Mesenchymal stem cell (in vitro differentiated cells and primary cell): ENCODE measurements around the gene SULT1A2.
"Not testable (repeated sequence)": the region's sequence is repeated elsewhere in the genome, so short reads cannot be mapped to it uniquely, and the experiment has no call there.

Experiments
- DNase-seq: peaks from one replicate; pipeline ENCODE4 v3.0.0-alpha.2; 2013
- H2AFZ ChIP-seq: one replicate; pipeline ENCODE4 v1.6.1; 2013; ENCODE audit warnings: low read depth, mild to moderate bottlenecking, control low read depth, inconsistent platforms, low read length, moderate library complexity
- H2AK5ac ChIP-seq: 2 replicates; pipeline ENCODE4 v1.6.1; 2013; ENCODE audit warnings: low read length, moderate library complexity, mild to moderate bottlenecking, inconsistent platforms; ENCODE audit not compliant: severe bottlenecking
- H2BK120ac ChIP-seq: one replicate; pipeline ENCODE4 v1.6.1; 2013; ENCODE audit warnings: low read depth, mild to moderate bottlenecking, inconsistent platforms, low read length, moderate library complexity
- H2BK12ac ChIP-seq, 2 experiments: one replicate each; pipeline ENCODE4 v1.6.1; 2013; ENCODE audit warnings: inconsistent platforms in 2 of 2, low read length in 2 of 2, mild to moderate bottlenecking in 2 of 2, moderate library complexity in 2 of 2, control low read depth in 1 of 2
- H2BK15ac ChIP-seq: one replicate; pipeline ENCODE4 v1.6.1; 2013; ENCODE audit warnings: mild to moderate bottlenecking, low read depth, inconsistent platforms; ENCODE audit not compliant: poor library complexity, severe bottlenecking
- H2BK5ac ChIP-seq: 2 replicates; pipeline ENCODE4 v1.6.1; 2013; ENCODE audit warnings: low read depth, mild to moderate bottlenecking, low read length, control low read depth, inconsistent platforms; ENCODE audit not compliant: poor library complexity, severe bottlenecking
- H3K14ac ChIP-seq, 2 experiments: one replicate each; pipeline ENCODE4 v1.6.1; 2013; ENCODE audit warnings: inconsistent platforms in 2 of 2, low read length in 2 of 2, control low read depth in 1 of 2, mild to moderate bottlenecking in 1 of 2, moderate library complexity in 1 of 2
- H3K18ac ChIP-seq, 2 experiments: one replicate each; pipeline ENCODE4 v1.6.1; 2013; ENCODE audit warnings: inconsistent platforms in 2 of 2, low read length in 2 of 2, control low read depth in 1 of 2, low read depth in 1 of 2, mild to moderate bottlenecking in 1 of 2
- H3K23ac ChIP-seq, 2 experiments: one replicate each; pipeline ENCODE4 v1.6.1; 2013; ENCODE audit warnings: inconsistent platforms in 2 of 2, low read length in 2 of 2, mild to moderate bottlenecking in 2 of 2, moderate library complexity in 2 of 2, control low read depth in 1 of 2
- H3K27ac ChIP-seq: 2 replicates; pipeline ENCODE4 v1.5.1; 2013; ENCODE audit warnings: mild to moderate bottlenecking, moderate library complexity, low read length, control low read depth, inconsistent platforms; ENCODE audit not compliant: poor library complexity, severe bottlenecking
- H3K27me3 ChIP-seq, 2 experiments: 2 replicates each; pipeline versions ENCODE4 v1.6.1 to v1.7.0; 2013; ENCODE audit warnings: low read length in 2 of 2, mild to moderate bottlenecking in 2 of 2, moderate library complexity in 2 of 2, control low read depth in 1 of 2, inconsistent platforms in 1 of 2; ENCODE audit not compliant: control insufficient read depth in 1 of 2, insufficient read depth in 1 of 2
- H3K36me3 ChIP-seq, 2 experiments: 2 replicates each; pipeline versions ENCODE4 v1.6.1 to v1.7.0; 2013; ENCODE audit warnings: low read length in 2 of 2, control low read depth in 1 of 2, inconsistent platforms in 1 of 2, low read depth in 1 of 2, mild to moderate bottlenecking in 1 of 2; ENCODE audit not compliant: insufficient read depth in 2 of 2, control insufficient read depth in 1 of 2
- H3K4ac ChIP-seq, 2 experiments: one replicate each; pipeline ENCODE4 v1.6.1; 2013; ENCODE audit warnings: inconsistent platforms in 2 of 2, low read length in 2 of 2, mild to moderate bottlenecking in 2 of 2, moderate library complexity in 2 of 2, control low read depth in 1 of 2, low read depth in 1 of 2
- H3K4me1 ChIP-seq: 2 replicates; pipeline ENCODE4 v1.6.1; 2013; ENCODE audit warnings: low read depth, low read length, control low read depth; ENCODE audit not compliant: control insufficient read depth, insufficient read depth
- H3K4me2 ChIP-seq: 2 replicates; pipeline ENCODE4 v1.6.1; 2013; ENCODE audit warnings: low read length, mild to moderate bottlenecking, inconsistent platforms; ENCODE audit not compliant: poor library complexity, severe bottlenecking
- H3K4me3 ChIP-seq, 2 experiments: 2 replicates each; pipeline versions ENCODE4 v1.5.1 to v1.7.0; 2013; ENCODE audit warnings: low read length in 2 of 2, mild to moderate bottlenecking in 2 of 2, control low read depth in 1 of 2, low read depth in 1 of 2; ENCODE audit not compliant: insufficient read depth in 1 of 2
- H3K79me1 ChIP-seq: replicated peaks from 2 replicates; pipeline ENCODE4 v1.6.1; 2013; ENCODE audit warnings: mild to moderate bottlenecking, control low read depth, low read length, inconsistent platforms; ENCODE audit not compliant: poor library complexity, severe bottlenecking
- H3K9ac ChIP-seq: 2 replicates; pipeline ENCODE4 v1.7.0; 2013; ENCODE audit warnings: mild to moderate bottlenecking, low read length, moderate library complexity
- H3K9me3 ChIP-seq: 2 replicates; pipeline ENCODE4 v1.7.0; 2013; ENCODE audit warnings: mild to moderate bottlenecking, low read length; ENCODE audit not compliant: control insufficient read depth
- H4K8ac ChIP-seq: one replicate; pipeline ENCODE4 v1.6.1; 2013; ENCODE audit warnings: inconsistent platforms, mild to moderate bottlenecking, low read length, moderate library complexity
- H4K91ac ChIP-seq: one replicate; pipeline ENCODE4 v1.6.1; 2013; ENCODE audit warnings: mild to moderate bottlenecking, low read length, inconsistent platforms
- WGBS: methylation state at CpG from one replicate; pipeline ENCODE4 v1.1.7; 2013; ENCODE audit warnings: mixed read lengths; 5-methylcytosine and 5-hydroxymethylcytosine counted together

SULT1A2 gene

DNA sequence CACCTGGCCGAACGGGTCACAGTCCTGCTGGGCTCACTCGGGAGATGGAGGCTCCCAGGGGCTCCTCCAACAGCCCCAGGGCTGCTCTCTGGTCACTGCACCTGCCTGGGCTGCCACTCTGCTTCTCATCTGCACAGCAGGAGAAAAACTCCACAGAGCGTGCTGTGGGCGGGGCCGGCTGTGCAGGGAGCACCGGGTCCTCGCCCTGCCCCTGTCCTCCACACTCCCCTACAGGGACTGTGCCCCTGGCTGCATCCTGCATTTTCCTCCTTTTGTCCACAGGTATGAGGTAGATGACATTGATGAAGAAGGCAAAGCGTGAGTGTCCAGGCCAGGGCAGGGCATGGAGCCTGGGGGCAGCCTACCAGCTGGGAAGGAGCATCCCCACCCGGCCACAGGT, 5.2 kb upstream of the SULT1A2 start:
- no CpG with 5 or more reads among the region's 10 CpGs for WGBS
- not testable (repeated sequence) for H3K79me1 ChIP-seq, H2BK15ac ChIP-seq, H2BK5ac ChIP-seq, H2BK12ac ChIP-seq, H3K23ac ChIP-seq, DNase-seq, H2AK5ac ChIP-seq, H2BK120ac ChIP-seq, H3K36me3 ChIP-seq, H2AFZ ChIP-seq, H3K9me3 ChIP-seq, H3K4me1 ChIP-seq, H4K91ac ChIP-seq, H3K4me2 ChIP-seq, H3K9ac ChIP-seq, H4K8ac ChIP-seq, H3K18ac ChIP-seq, H3K27ac ChIP-seq, H3K14ac ChIP-seq, H3K4ac ChIP-seq, H3K4me3 ChIP-seq
- peaks cover 12 to 22% of the 10 kb centered on the region in 2 experiments for H3K27me3 ChIP-seq

DNA sequence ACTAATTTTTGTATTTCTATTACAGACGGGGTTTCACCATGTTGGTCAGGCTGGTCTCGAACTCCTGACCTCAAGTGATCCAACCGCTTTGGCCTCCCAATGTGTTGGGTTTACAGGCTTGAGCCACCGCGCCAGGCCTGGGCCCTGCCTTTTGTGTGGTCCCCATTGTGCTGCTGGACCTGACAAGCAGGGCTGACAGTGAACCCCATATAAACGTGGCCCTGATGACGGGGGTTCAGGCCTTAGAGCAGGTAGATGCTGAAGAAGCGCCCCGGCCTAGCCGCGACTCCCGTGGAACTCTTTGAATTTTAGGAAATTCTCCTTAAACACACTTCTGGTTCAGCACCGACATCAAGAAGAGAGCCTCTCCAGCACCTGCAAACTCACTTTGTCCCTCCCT, 4.7 kb upstream of the SULT1A2 start:
- WGBS = 87% methylated on average over 12 of the region's 13 CpGs
- not testable (repeated sequence) for H2BK5ac ChIP-seq, H4K8ac ChIP-seq, H3K4ac ChIP-seq, H2AFZ ChIP-seq, H3K14ac ChIP-seq, DNase-seq, H2BK12ac ChIP-seq, H3K9me3 ChIP-seq, H4K91ac ChIP-seq, H2AK5ac ChIP-seq, H2BK120ac ChIP-seq, H3K18ac ChIP-seq, H3K4me3 ChIP-seq, H3K9ac ChIP-seq, H3K27ac ChIP-seq, H3K4me1 ChIP-seq, H3K23ac ChIP-seq, H2BK15ac ChIP-seq, H3K79me1 ChIP-seq, H3K4me2 ChIP-seq, H3K36me3 ChIP-seq
- peaks cover 12 to 27% of the 10 kb centered on the region in 2 experiments for H3K27me3 ChIP-seq

DNA sequence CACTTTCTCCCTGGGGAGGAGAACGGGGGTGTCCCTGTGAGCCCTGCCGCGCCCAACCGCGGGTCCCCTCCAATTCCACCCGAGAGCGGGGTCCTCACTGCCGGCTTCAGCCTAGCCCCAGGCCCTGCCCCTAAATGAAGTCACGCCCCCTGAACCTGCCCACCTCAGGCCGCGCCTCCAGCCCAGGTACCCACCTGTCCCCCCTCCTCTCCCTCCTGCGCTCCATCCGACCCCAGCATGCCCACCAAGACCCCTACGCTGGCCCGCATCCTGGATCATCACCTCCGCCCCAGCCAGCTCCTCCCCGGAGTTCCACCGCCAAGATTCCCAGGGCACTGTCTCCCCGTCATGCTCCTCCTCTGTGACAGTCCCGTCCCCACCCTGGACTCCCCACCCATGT, 4.1 kb upstream of the SULT1A2 start:
- H4K8ac ChIP-seq = not testable (repeated sequence)
- peaks cover 12 to 30% of the 10 kb centered on the region in 2 experiments for H3K27me3 ChIP-seq
- 30% methylated on average over 9 of the region's 20 CpGs for WGBS

GRCh38 chr16:28599377-28600285, 2.8 kb upstream of the SULT1A2 start:
- H2BK15ac ChIP-seq, H3K36me3 ChIP-seq, H3K18ac ChIP-seq, H3K4me2 ChIP-seq, H2AK5ac ChIP-seq, H3K4me1 ChIP-seq, H3K9ac ChIP-seq, H3K4ac ChIP-seq, H3K9me3 ChIP-seq, H3K27ac ChIP-seq, H2BK120ac ChIP-seq, H2BK5ac ChIP-seq, H3K14ac ChIP-seq, H3K23ac ChIP-seq, DNase-seq, H2BK12ac ChIP-seq, H4K8ac ChIP-seq, H3K79me1 ChIP-seq, H4K91ac ChIP-seq, H2AFZ ChIP-seq, H3K4me3 ChIP-seq: not testable (repeated sequence)
- no CpG with 5 or more reads among the region's 17 CpGs for WGBS
- H3K27me3 ChIP-seq = peaks cover 12 to 33% of the 10 kb centered on the region in 2 experiments

More for the DNA sequence above, 4.1 kb upstream of the SULT1A2 start:
- H3K4me3 ChIP-seq, H3K18ac ChIP-seq, H2AK5ac ChIP-seq, H2BK120ac ChIP-seq, H3K36me3 ChIP-seq, H2BK15ac ChIP-seq, H2BK5ac ChIP-seq, H2AFZ ChIP-seq, H3K9me3 ChIP-seq, H3K27ac ChIP-seq, H3K9ac ChIP-seq, H3K14ac ChIP-seq, H3K4me2 ChIP-seq, H3K4me1 ChIP-seq, H3K23ac ChIP-seq, DNase-seq, H3K79me1 ChIP-seq, H4K91ac ChIP-seq, H3K4ac ChIP-seq, H2BK12ac ChIP-seq: not testable (repeated sequence)
